ENCODE results near the gene CACNA1H.
"Not testable (repeated sequence)": the region's sequence is repeated elsewhere in the genome, so short reads cannot be mapped to it uniquely, and the experiment has no call there.

Gene CACNA1H

GRCh38 chr16:1243363-1243762, 90.5 kb downstream of the CACNA1H start:
- H3K4me3 ChIP-seq (ENCODE audit: low read depth, low read length) = not testable (repeated sequence)

- H3K4me3 ChIP-seq (ENCODE audit: low read depth, low read length) = not testable (repeated sequence)
These were observed 91.3 kb downstream of the CACNA1H start for GRCh38 chr16:1243907-1244850.

GRCh38 chr16:1244881-1245280, 92.0 kb downstream of the CACNA1H start:
- H3K4me3 ChIP-seq (ENCODE audit: low read depth, low read length) = no peak overlapping the region

- no peak overlapping the region for H3K4me3 ChIP-seq (ENCODE audit: low read depth, low read length)
These were observed 92.6 kb downstream of the CACNA1H start for GRCh38 chr16:1245452-1246020.

- H3K4me3 ChIP-seq (ENCODE audit: low read depth, low read length) = not testable (repeated sequence)
These were observed 95.1 kb downstream of the CACNA1H start for GRCh38 chr16:1247903-1248537.

GRCh38 chr16:1249031-1249755, 96.3 kb downstream of the CACNA1H start:
- H3K4me3 ChIP-seq (ENCODE audit: low read depth, low read length) = not testable (repeated sequence)

GRCh38 chr16:1253701-1254364, 100.9 kb downstream of the CACNA1H start:
- not testable (repeated sequence) for H3K4me3 ChIP-seq (ENCODE audit: low read depth, low read length)

- H3K4me3 ChIP-seq (ENCODE audit: low read depth, low read length) = not testable (repeated sequence)
These were observed 101.9 kb downstream of the CACNA1H start for GRCh38 chr16:1254821-1255220.

GRCh38 chr16:1255276-1256122, 102.6 kb downstream of the CACNA1H start, which contains the start of gene TPSD1:
TSS of gene TPSD1 (plus strand) at chr16:1256069. CDS start at chr16:1256281, 212 bp downstream.
- not testable (repeated sequence) for H3K4me3 ChIP-seq (ENCODE audit: low read depth, low read length)

- H3K4me3 ChIP-seq (ENCODE audit: low read depth, low read length) = not testable (repeated sequence)
These were observed 103.5 kb downstream of the CACNA1H start for GRCh38 chr16:1256296-1256873.

- no peak overlapping the region for H3K4me3 ChIP-seq (ENCODE audit: low read depth, low read length)
These were observed 104.0 kb downstream of the CACNA1H start for GRCh38 chr16:1256874-1257322.

- H3K4me3 ChIP-seq (ENCODE audit: low read depth, low read length) = no peak overlapping the region
These were observed 104.8 kb downstream of the CACNA1H start for GRCh38 chr16:1257561-1258224.

- H3K4me3 ChIP-seq (ENCODE audit: low read depth, low read length) = no peak overlapping the region
These were observed 105.3 kb downstream of the CACNA1H start for GRCh38 chr16:1258225-1258600.

GRCh38 chr16:1258906-1259759, 106.2 kb downstream of the CACNA1H start:
- no peak overlapping the region for H3K4me3 ChIP-seq (ENCODE audit: low read depth, low read length)

- H3K4me3 ChIP-seq (ENCODE audit: low read depth, low read length) = no peak overlapping the region
These were observed 106.8 kb downstream of the CACNA1H start for GRCh38 chr16:1259760-1260068.

GRCh38 chr16:1260101-1260680, 107.3 kb downstream of the CACNA1H start:
- no peak overlapping the region for H3K4me3 ChIP-seq (ENCODE audit: low read depth, low read length)

GRCh38 chr16:1261131-1261892, 108.4 kb downstream of the CACNA1H start:
- H3K4me3 ChIP-seq (ENCODE audit: low read depth, low read length) = no peak overlapping the region
